ENCODE data around the gene DPAGT1. TPM values are rescaled to one million over a fixed set of nuclear protein-coding genes. Genes with fewer than 3 reads are reported as not detected.

Gene DPAGT1
- total and polyA plus RNA-seq, 2 donors (not counting 3 experiments of a cell fraction or from before 2014, with no cell fraction given): 62.0 to 203 TPM

DNA sequence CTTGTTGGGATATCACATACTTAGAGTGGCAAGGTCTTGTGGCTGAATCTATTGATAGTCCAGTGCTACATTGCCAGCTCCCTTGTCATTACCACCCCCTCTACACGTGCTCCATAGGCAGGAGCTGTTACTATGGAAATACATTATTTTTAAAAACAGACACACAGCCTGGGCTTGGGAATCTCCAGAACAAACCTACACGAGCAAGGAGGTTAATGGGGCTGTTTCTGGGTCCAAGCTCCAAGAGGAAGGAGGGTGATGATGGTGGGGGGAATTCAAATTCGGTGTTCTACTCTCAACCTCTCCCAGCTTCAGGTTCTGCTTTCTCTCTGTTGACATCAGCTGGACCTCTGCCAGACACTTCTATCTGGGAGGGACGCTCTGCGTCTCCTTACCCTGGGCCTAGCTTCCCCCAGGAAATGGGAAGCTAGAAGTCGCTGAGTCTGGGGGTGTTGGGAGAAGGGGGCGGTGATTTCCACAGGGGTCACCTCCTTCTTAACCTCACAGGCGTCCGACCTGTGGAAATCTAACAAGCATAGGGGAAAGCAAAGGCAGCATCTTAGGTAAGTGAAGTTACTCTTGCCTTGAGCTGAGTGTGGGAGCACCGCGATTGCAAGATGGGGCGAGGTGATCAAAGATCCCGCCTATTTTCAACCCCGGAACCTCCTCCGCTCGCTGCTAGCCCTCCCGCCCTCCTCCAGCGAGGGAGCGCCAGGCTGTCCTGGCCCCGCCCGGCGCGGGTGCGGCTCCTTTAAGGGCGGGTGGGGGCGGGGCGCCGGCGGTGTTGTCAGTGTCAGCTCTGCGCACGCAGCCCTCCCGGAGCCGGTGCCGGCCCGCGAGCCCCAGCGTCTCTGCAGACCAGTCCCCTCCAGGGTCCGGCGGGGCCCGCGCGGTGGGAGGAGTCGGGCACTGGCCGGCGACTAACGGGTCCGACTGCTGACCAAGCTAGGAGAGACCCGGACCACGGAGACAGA lies 5.2 kb upstream of the DPAGT1 start, which contains the start of gene C2CD2L:
TSS of gene C2CD2L (plus strand) at position 781 of the 974 bp plus-strand sequence. CDS start 398 bp downstream, outside the sequence.
- peak; percentile 86 for DNase-seq (ENCODE audit: low read depth, low spot score)
- dilution Hi-C loops (cut with MboI; ENCODE audit: extremely low pct_ligation_motif_present, low sequenced_read_pairs): no loop called here
- Histone ChIP-seq H3K9me1 (replicated peaks; ENCODE audit: control insufficient read depth, extremely low read depth, insufficient read depth, low read length) (no peaks in the 10 kb centered on the region), H2AFZ (ENCODE audit: low read depth, low read length) (peak within 1 kb of the TSS; percentile 84), H4K20me1 (replicated peaks; ENCODE audit: control insufficient read depth, extremely low read depth, insufficient read depth, low read length) (no peaks in the 10 kb centered on the region), H3K27me3 (ENCODE audit: control insufficient read depth in 2 of 2, insufficient read depth in 2 of 2, low read length in 2 of 2) (no peaks in the 10 kb centered on the region), H3K4me1 (ENCODE audit: control insufficient read depth, extremely low read depth, insufficient read depth, low read length) (peaks cover 16% of the 10 kb centered on the region), H3K9me3 (replicated peaks; ENCODE audit: control insufficient read depth, insufficient read depth, low read length) (no peaks in the 10 kb centered on the region), H3K36me3 (ENCODE audit: control insufficient read depth in 2 of 2, extremely low read depth in 1 of 2, insufficient read depth in 2 of 2, low read length in 2 of 2) (peaks cover under 1 to 8% of the 10 kb centered on the region in 2 experiments), H3K79me2 (ENCODE audit: control insufficient read depth, insufficient read depth, low read length) (no peaks in the 10 kb centered on the region), H3K4me3 (replicated peaks in 1 of 3; ENCODE audit: insufficient read depth in 1 of 3, low read depth in 1 of 3, low read length in 3 of 3) (peak within 1 kb of the TSS; percentile 46 to 72 (median 63)), H3K27ac (ENCODE audit: insufficient read depth, low read depth, low read length) (peak within 1 kb of the TSS; percentile 48), H3K9ac (replicated peaks; ENCODE audit: extremely low read depth, insufficient read depth, low read length) (peak within 1 kb of the TSS; percentile 64), H3K4me2 (ENCODE audit: insufficient read depth, low read length) (peak within 1 kb of the TSS; percentile 87)
- BruUV-seq (replicated peaks): no TSS peak
- ChIA-PET CTCF (interaction anchor here (1.1 to 1.6 kb wide), 6 partner anchors 11 to 89 kb away, joined by 3 to 8 read pairs (median 4); partner anchors contain the start of gene HINFP), POLR2A (interaction anchor here (1.3 to 1.5 kb wide), 2 partner anchors 12 to 14 kb away, joined by 4 to 10 read pairs; partner anchors contain the start of gene HINFP)
- peak; percentile 87 for FAIRE-seq
- intact Hi-C loops (cut with micrococcal nuclease): loop anchor here (1.0 kb wide), 2 partner anchors 12 to 14 kb away; partner anchors contain the start of gene HINFP
- TF ChIP-seq EZH2 (IDR thresholded peaks at IDR 0.05; ENCODE audit: borderline replicate concordance, low read depth, low read length, severe bottlenecking) (no peak), POLR2A (IDR thresholded peaks at IDR 0.05; ENCODE audit: low read depth, low read length) (peak; percentile 70), MAX (IDR thresholded peaks at IDR 0.05; ENCODE audit: insufficient read depth, insufficient read length) (peak; percentile 16), POLR2AphosphoS5 (IDR thresholded peaks at IDR 0.05; ENCODE audit: insufficient read depth, low read depth, low read length) (peak; percentile 89)
- TF ChIP-seq, protein P1, sequence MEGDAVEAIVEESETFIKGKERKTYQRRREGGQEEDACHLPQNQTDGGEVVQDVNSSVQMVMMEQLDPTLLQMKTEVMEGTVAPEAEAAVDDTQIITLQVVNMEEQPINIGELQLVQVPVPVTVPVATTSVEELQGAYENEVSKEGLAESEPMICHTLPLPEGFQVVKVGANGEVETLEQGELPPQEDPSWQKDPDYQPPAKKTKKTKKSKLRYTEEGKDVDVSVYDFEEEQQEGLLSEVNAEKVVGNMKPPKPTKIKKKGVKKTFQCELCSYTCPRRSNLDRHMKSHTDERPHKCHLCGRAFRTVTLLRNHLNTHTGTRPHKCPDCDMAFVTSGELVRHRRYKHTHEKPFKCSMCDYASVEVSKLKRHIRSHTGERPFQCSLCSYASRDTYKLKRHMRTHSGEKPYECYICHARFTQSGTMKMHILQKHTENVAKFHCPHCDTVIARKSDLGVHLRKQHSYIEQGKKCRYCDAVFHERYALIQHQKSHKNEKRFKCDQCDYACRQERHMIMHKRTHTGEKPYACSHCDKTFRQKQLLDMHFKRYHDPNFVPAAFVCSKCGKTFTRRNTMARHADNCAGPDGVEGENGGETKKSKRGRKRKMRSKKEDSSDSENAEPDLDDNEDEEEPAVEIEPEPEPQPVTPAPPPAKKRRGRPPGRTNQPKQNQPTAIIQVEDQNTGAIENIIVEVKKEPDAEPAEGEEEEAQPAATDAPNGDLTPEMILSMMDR (IDR thresholded peaks at IDR 0.05; ENCODE audit: extremely low read depth in 1 of 2, insufficient read depth in 1 of 2, low read depth in 1 of 2, low read length in 2 of 2): no peak
